Subcutaneous adipose tissue (tissue), 4 donors: ENCODE measurements around the gene PEDS1. TPM values are rescaled to one million over a fixed set of nuclear protein-coding genes. Genes with fewer than 3 reads are reported as not detected.

Source experiments
- total RNA-seq, 4 donors: library from RNA; depleted of rRNA; stranded (reverse); fragments of >200 nt; gene quantifications; one replicate each; pipeline ENCODE4 v1.1.0, GENCODE V29; 2016
- TF ChIP-seq, protein P1 (sequence below): fragments of 450-650 bp; IDR thresholded peaks from one replicate; pipeline ENCODE4 v1.5.1; 2016; ENCODE audit warnings: low read depth, mild to moderate bottlenecking, control low read depth, antibody characterized with exemption, moderate library complexity

PEDS1 gene
- total RNA-seq, 4 donors from 2014 or later = 20.4 to 34.9 (median 24.1) TPM

DNA sequence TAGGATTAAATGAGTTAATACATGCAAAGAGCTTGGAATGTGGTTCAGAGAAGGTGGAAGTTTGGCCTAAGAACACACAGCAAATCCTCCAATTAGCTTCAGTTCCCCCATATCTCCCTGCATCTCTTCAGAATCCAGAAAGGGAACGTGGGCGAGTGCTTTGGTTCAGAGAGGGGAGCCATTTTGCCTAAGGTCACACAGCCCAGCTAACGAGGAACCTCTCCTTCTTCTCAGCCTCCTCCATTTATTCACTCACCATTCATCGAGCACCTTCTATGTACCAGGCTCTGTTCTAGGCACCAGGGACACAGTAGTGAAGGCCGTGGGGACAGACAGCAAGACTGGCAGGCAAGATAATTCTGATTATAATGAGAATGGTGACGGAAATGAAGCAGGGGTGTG is 34.8 kb upstream of the PEDS1 start:
- TF ChIP-seq, protein P1, sequence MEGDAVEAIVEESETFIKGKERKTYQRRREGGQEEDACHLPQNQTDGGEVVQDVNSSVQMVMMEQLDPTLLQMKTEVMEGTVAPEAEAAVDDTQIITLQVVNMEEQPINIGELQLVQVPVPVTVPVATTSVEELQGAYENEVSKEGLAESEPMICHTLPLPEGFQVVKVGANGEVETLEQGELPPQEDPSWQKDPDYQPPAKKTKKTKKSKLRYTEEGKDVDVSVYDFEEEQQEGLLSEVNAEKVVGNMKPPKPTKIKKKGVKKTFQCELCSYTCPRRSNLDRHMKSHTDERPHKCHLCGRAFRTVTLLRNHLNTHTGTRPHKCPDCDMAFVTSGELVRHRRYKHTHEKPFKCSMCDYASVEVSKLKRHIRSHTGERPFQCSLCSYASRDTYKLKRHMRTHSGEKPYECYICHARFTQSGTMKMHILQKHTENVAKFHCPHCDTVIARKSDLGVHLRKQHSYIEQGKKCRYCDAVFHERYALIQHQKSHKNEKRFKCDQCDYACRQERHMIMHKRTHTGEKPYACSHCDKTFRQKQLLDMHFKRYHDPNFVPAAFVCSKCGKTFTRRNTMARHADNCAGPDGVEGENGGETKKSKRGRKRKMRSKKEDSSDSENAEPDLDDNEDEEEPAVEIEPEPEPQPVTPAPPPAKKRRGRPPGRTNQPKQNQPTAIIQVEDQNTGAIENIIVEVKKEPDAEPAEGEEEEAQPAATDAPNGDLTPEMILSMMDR = no peak

DNA sequence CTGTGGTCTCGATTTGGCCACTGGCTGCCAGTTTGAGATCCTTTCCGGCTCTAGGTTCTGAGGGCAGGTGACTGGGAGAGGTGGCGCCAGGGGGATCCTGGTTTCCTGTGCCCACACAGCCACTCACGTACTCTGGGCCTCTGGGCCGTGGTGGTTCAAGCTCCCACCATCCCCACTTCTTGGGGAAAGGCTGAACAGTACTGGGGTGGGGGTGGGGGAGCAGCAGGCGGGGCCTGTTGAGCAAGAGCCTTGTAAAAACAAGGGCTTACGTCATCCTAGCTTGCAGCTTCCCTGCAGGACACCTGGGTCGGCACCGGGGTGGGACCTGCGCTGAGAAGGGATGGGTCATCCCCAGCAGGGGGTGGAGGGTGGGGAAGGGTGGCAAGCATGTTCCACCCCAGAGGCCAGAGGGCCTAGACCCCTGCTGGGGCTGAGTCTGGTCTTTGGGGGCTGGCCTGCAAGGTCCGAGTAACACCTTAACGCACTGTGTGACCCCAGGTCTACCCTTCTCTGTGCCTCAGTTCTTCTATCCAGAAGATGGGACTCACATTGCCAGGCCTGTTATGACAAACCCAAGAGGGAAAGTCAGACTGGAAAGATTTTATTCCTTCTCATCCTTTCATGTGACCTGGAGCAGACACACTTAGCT is 34.0 kb upstream of the PEDS1 start:
- TF ChIP-seq, protein P1 = no peak

DNA sequence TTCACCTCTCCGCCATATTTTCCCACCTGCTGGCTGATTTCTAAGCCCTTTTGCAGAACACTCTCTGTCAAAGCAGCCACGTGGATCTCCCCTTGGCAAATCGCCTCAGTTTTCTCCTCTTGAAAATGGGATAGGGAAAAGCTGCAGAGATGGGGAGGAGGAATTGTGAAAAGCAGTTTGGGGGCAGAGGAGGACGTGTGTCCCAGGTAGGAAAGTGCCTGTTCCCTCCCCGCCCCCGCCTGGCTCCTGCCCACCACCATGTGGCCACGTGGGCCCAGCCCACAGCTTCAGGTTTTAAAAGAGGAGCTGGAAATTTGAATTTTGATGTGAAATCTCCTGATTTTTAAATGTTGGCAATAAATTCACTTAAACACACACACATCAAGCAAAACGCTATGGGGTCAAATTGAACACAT is 33.5 kb upstream of the PEDS1 start:
- TF ChIP-seq, protein P1 = no peak

DNA sequence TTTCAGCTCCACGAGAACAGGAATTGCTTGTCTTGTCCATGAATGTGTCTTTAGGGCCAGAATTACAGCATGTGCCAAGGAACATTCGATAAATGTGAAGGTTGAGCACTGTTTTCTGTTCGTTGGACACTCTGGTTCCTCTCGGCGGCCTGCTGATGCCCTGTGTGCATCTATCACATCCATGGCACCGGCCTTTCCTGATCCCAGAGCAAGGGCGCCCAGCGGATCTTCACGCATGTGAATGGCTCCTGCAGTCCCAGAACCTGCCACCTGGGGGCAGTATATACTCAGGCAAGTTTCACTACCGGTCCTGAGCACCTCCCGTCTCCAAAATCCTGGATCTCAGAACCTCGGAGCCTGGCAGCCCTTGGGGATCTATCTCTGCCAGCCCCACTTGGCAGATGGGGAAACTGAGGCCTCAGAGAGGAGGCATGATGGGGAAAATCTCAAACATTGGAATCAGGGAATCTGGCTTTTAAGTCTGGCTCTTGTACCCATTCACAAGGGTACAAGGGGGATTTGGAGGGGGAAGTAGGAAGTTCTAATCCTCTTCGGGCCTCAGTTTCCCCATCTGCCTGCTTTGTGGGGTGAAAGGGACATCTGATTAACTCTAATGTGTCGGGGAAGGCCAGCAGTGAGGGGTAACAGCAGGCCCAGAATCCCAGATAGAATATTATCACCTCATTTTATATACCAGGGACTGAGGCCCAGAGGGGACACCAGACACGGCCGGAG is 32.8 kb upstream of the PEDS1 start:
- TF ChIP-seq, protein P1 = no peak

DNA sequence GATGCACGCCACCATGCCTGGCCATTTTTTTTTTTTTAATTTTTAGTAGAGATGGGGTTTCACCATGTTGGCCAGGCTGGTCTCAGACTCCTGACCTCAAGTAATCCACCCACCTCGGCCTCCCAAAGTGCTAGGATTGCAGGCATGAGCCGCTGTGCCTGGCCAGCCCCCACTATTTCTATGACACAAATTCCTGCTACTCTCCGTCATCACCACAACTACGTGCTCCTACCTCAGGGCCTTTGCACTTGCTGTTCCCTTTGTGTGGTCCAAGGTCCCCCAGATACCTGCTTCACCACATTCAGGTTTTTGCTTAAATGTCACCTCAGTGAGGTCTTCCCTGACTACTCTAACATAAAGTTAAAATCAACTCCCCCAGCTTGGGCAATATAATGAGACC is 31.9 kb upstream of the PEDS1 start:
- TF ChIP-seq, protein P1 = no peak

DNA sequence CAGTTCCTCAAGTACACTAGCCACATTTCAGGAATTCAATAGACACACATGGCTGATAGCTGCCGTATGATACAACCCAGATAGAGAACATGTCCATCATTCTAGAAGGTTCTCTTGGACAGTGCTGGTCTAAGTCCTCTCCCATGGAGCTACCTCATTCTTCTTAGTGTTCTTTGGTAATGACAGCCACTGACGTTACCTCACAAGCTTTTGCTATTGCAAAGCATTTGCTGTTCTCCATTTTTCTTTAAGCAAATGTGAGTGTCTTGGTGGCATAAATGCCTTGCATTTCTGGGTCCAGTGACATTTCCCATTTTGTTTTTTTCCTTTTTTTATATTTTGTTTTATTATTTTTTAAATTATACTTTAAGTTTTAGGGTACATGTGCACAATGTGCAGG is 28.8 kb upstream of the PEDS1 start:
- TF ChIP-seq, protein P1 = no peak

DNA sequence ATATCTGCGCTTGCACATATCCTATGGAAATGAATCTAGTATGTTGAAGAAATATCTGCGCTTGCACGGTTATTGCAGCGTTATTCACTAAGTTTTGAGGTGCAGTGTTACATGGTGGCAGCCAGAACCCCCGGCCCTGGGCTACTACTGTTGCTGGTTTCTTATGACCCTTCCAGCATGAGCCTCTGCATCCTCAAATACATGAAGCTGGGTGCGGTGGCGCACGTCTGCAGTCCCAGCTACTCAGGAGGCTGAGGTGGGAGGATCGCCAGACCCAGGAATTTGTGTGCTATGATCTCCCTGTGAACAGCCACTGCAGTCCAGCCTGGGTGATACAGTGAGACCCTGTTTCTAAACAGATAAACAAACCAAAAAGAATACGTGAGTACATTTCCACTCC is 27.8 kb upstream of the PEDS1 start:
- TF ChIP-seq, protein P1 = no peak
